Measurements from ENCODE around the gene SH2B2.

Gene SH2B2

GRCh38 chr7:102266541-102266940 is 20.1 kb upstream of the SH2B2 start:
- no peak for DNase-seq (ENCODE audit: low read depth in 2 of 2)

- DNase-seq (ENCODE audit: low read depth in 2 of 2) = no peak
Observed at GRCh38 chr7:102268635-102269034, 18.0 kb upstream of the SH2B2 start.

GRCh38 chr7:102270178-102270887 is 16.3 kb upstream of the SH2B2 start:
- DNase-seq (ENCODE audit: low read depth in 2 of 2) = no peak

- no peak for DNase-seq (ENCODE audit: low read depth in 2 of 2)
Observed at GRCh38 chr7:102271158-102271798, 15.4 kb upstream of the SH2B2 start.

- DNase-seq (ENCODE audit: low read depth in 2 of 2) = peak in 1 of 2 experiments; percentile 21
Observed at GRCh38 chr7:102272075-102272916, 14.4 kb upstream of the SH2B2 start.

GRCh38 chr7:102272917-102273748 is 13.5 kb upstream of the SH2B2 start:
- no peak for DNase-seq (ENCODE audit: low read depth in 2 of 2)

GRCh38 chr7:102273749-102274712 is 12.6 kb upstream of the SH2B2 start:
- DNase-seq (ENCODE audit: low read depth in 2 of 2) = no peak

- DNase-seq (ENCODE audit: low read depth in 2 of 2) = no peak
Observed at GRCh38 chr7:102275123-102275703, 11.5 kb upstream of the SH2B2 start.

GRCh38 chr7:102277901-102278300 is 8.8 kb upstream of the SH2B2 start:
- DNase-seq (ENCODE audit: low read depth in 2 of 2) = no peak

GRCh38 chr7:102279537-102280400 is 6.9 kb upstream of the SH2B2 start:
- DNase-seq (ENCODE audit: low read depth in 2 of 2) = no peak

GRCh38 chr7:102280521-102280920 is 6.1 kb upstream of the SH2B2 start:
- DNase-seq (ENCODE audit: low read depth in 2 of 2) = no peak

- DNase-seq (ENCODE audit: low read depth in 2 of 2) = no peak
Observed at GRCh38 chr7:102281785-102282184, 4.9 kb upstream of the SH2B2 start.

- DNase-seq (ENCODE audit: low read depth in 2 of 2) = no peak
Observed at GRCh38 chr7:102282465-102283362, 4.0 kb upstream of the SH2B2 start.

- no peak for DNase-seq (ENCODE audit: low read depth in 2 of 2)
Observed at GRCh38 chr7:102283477-102284189, 3.0 kb upstream of the SH2B2 start.

- DNase-seq (ENCODE audit: low read depth in 2 of 2) = no peak
Observed at GRCh38 chr7:102284399-102284798, 2.3 kb upstream of the SH2B2 start.

- DNase-seq (ENCODE audit: low read depth in 2 of 2) = no peak
Observed at GRCh38 chr7:102284891-102285539, 1.7 kb upstream of the SH2B2 start.
